SH-SY5Y (cell line): ENCODE measurements around the gene PTPN14.

Experiments
- GATA2 ChIP-seq: IDR thresholded peaks from 2 replicates; pipeline ENCODE4 v1.6.1; 2011; ENCODE audit warnings: mild to moderate bottlenecking, low read depth, low read length
- GATA3 ChIP-seq: IDR thresholded peaks from 2 replicates; pipeline ENCODE4 v1.6.1; 2011; ENCODE audit warnings: low read depth, mild to moderate bottlenecking, low read length, moderate library complexity

GRCh38 chr1:214545293-214545692 lies 6.1 kb downstream of the PTPN14 start:
- no peak for TF ChIP-seq GATA2
- no peak for TF ChIP-seq GATA3
